SH-SY5Y (cell line): ENCODE data around the gene GTF3C1.

ENCODE experiments used
- GATA2 ChIP-seq: IDR thresholded peaks from 2 replicates; pipeline ENCODE4 v1.6.1; 2011; ENCODE audit warnings: mild to moderate bottlenecking, low read depth, low read length
- GATA3 ChIP-seq: IDR thresholded peaks from 2 replicates; pipeline ENCODE4 v1.6.1; 2011; ENCODE audit warnings: low read depth, mild to moderate bottlenecking, low read length, moderate library complexity

Gene GTF3C1

DNA sequence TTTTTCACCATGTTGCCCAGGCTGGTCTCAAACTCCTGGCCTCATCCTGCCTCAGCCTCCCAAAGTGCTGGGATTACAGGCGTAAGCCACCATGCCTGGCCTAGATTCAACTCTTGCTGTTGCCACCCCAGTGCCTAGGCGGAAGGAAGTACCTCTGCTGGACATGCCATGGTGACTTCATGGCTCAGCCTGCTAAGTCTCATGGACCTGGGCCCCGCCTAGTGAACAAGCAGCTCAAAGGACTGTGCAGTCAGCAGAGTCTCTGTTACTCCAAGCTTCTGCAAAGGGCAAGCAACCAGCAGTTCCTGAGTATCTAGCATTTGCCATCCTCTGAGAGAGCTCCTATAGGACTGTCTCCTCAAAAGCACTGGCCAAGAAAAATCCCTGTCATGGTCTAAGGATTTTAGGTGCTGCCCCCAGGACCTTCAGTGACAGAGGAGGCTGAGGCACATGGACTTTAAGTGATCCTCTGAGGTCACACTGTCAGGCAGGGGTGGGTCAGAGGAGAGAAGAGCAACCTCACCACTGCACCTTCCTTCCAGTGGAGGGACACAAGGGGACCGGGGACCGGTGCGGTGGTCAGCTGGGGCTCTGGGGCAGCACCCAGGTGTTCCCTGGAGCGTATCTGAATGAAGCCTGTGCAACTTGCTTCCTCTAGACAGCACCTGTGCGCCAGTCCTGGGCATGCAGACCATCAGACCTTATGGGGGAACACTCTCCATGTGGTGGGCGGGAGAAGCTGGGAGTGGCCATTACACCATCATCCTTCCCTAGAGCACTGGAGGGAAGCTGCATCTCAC is 76.4 kb downstream of the GTF3C1 start:
- TF ChIP-seq GATA3 (no peak), GATA2 (no peak)

- TF ChIP-seq GATA2 (no peak), GATA3 (no peak)
These were observed 77.4 kb downstream of the GTF3C1 start for GRCh38 chr16:27472091-27473020.

- no peak for TF ChIP-seq GATA3
- no peak for TF ChIP-seq GATA2
These were observed 78.1 kb downstream of the GTF3C1 start for GRCh38 chr16:27471661-27472060.

- TF ChIP-seq GATA2: no peak
- TF ChIP-seq GATA3: no peak
These were observed 78.9 kb downstream of the GTF3C1 start for GRCh38 chr16:27470567-27471431.

DNA sequence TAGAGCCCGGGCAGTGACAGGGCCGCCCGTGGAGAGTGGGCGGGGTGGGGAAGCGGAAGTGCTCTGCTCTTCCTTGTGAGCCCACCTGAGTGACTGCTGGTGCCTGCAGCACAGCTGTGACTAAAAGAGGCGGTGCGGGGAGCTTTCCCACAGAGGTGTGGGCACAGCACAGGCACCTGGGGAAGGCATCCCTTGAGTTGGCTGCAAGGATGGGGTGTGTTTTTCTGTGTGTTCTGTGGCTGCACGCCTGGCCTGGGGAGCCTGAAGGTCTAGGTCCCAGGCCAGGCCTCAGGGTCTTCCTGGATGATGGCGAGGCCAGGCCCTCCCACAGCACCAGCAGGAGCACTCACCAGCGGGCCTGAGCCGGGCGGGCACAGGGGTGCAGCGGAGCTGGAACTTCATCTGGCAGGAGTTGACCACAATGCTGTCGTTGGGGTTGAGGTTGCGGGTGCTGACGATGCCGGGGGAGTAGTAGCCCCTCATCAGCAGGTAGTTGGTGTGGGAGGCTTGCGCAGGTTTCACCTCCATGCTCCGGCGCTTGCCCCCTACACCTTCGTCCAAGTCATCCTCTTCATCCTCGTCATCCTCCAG is 80.7 kb downstream of the GTF3C1 start:
- TF ChIP-seq GATA3: no peak
- no peak for TF ChIP-seq GATA2

- no peak for TF ChIP-seq GATA3
- TF ChIP-seq GATA2: no peak
These were observed 84.2 kb downstream of the GTF3C1 start for GRCh38 chr16:27465483-27465879.

DNA sequence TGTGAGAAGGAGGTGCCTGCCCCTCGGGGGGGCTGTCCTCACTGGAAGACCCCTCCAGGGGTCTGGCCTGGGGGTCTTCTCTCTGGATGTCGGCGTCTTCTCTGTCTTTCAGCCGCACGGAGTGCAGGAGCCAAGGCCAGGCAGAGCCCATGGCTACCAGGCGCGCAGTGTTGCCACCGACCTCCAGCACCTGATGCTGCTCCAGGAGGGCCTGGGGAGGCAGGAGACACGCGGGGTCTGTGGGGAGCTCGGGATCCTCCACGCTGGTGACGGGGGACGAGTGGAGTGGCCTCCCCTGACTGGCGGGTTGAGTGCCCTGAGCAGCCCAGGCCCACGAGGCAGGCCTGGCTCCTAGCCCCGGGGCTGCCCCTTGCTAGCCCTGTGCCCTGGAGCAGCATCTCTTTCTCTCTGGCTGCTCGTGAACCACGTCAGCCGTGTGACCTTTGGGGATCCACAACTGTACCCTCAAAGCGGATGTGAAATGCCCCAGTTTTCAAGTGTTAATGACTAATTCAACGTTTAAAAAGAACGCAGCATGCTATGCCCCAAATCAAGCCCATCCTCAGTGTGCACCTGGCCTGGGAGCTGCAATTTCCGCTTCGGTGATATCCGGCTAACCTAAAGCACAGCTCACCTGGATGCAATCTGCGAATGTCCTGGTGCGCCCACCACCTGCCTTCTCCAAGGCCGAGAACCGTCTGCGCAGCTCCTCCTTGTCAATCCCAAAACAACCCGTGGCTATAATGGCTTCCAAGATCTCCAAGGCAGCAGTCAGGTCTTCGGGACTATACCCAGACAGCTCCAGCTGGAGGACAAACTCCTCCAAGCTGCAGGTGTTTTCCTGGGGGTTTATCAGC is 84.9 kb downstream of the GTF3C1 start:
- TF ChIP-seq GATA3 (no peak), GATA2 (no peak)

DNA sequence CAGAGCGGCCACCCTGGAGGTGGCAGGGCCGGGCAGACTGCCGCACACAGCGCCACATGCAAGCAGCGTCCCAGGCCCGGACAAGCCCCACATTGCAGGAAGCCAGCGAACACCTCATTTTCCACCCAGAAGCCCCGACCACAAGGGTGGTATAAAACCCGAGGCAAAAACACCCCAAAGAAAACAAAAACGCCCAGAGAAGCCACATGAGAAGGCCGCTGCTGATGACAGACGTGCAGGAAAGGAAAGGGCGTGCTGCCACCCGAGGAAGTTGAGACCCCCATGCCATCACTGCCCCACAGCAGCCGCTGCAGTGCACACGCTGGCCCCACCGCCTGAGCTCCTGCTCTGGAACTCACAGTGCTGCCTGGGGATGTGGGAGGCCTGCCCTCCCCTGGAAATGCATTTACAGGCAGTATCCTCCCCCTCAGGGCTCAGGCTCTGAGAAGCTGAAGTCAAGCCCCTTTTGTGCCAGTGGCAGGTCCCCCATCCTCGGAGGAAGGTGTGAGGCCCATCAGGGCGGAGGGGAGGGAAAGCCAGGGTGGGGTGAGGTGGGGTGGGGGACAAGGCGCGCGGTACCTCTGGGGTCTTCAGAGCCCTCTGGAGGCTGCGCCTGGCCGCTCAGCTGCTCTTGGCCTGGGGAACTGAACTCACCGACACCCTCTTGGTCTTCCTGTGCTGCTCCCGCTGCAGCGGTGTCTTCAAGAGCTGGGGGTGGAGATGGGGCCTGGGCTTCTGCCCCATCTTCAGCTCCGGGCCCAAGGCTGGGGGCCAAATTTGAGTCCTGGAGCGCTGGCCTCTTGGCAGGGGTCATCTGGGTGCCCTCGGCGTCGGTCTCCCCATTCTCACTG is 85.7 kb downstream of the GTF3C1 start:
- TF ChIP-seq GATA2: no peak

- no peak for TF ChIP-seq GATA2
- no peak for TF ChIP-seq GATA3
These were observed 86.6 kb downstream of the GTF3C1 start for GRCh38 chr16:27462846-27463682.

DNA sequence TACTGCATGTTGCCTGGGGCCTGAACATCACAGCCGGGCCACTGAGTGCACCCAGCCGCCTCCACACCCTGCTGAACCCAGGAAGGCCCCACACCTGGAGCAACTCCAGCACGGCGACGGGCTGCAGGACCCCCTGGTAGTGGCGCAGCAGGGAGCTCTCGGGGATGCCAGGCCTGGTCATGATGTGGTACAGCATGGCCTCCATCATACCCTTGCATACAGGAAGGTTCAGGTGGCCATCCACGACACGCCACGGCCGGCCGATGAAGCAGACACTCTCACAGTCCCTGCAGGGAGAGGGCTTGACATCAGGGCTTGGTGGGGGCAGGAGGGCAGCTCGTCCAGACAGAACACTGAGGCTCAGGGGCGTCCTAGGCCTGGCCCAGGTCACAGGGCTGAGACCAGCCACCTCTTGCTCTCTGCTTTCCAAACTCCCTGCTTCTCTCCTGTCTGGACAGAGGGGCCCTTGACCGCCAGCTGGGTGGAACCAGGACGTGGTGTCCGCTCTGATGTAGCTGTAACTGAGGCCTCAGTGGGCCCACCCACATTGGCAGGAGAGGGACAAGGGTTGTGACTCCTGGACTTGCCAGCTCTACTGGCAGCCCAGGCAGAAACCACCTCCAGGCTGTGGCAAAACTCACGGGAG is 87.4 kb downstream of the GTF3C1 start:
- TF ChIP-seq GATA2 (no peak), GATA3 (no peak)

DNA sequence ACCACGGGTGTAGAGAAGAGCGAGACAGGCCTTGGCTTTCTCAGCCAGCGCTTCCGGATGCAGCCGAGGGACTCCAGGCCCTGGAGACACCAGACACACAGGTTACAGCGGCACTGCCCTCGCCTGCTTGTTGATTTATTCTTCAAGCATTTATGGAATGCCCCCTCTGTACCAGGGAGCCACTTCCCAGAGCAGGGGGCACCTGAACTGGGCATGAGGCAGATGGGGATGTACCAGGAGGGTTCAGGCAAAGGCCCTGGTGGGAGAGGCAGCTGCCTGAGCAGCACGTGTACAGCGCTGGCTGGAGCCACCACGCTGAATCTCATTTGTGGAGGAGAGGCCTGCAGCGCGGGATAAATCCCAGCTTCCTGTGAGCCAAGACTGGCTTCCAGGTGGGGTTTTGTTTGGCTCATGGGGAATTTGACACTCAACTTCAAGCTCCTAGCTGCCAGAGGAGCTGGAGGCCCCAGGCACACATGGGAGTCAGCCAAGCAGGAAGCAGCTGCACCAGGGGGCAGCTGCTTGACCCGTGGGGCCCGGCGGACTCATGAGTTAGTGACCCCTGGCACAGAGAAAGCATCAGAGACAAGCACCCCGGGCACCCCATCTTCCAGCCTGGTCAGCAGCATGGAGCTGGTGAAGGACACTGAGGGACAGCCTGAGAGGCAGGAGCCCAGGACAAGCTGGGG is 88.1 kb downstream of the GTF3C1 start:
- no peak for TF ChIP-seq GATA3
- no peak for TF ChIP-seq GATA2
